WI38 (cell line): ENCODE results near the gene AURKB.
"Not testable (repeated sequence)": the region's sequence is repeated elsewhere in the genome, so short reads cannot be mapped to it uniquely, and the experiment has no call there.

ENCODE experiments used
- H3K4me3 ChIP-seq: 2 replicates; pipeline ENCODE4 v1.5.1; 2011; ENCODE audit warnings: low read depth, mild to moderate bottlenecking, control low read depth, low read length
- CTCF ChIP-seq: IDR thresholded peaks from 2 replicates; pipeline ENCODE4 v1.5.1; 2012; ENCODE audit warnings: low read depth, mild to moderate bottlenecking, control low read depth, low read length

AURKB gene

GRCh38 chr17:8185582-8186445 lies 24.6 kb downstream of the AURKB start:
- TF ChIP-seq CTCF: no peak
- H3K4me3 ChIP-seq: peak overlapping the region; percentile 82

- peak overlapping the region; percentile 69 for H3K4me3 ChIP-seq
- no peak for TF ChIP-seq CTCF
Measured at GRCh38 chr17:8176998-8177731, 33.2 kb downstream of the AURKB start.

GRCh38 chr17:8176197-8176940 lies 34.0 kb downstream of the AURKB start, which contains the start of gene TMEM107:
Gene TMEM107, minus strand, starts transcription at chr17:8176380. Its CDS starts 94 bp downstream, at chr17:8176286.
- H3K4me3 ChIP-seq: peak within 1 kb of the TSS; percentile 69
- TF ChIP-seq CTCF: no peak

- TF ChIP-seq CTCF: no peak
- H3K4me3 ChIP-seq: peak overlapping the region; percentile 69
Measured at GRCh38 chr17:8175795-8176196, 34.6 kb downstream of the AURKB start.

GRCh38 chr17:8173871-8174322 lies 36.5 kb downstream of the AURKB start:
- H3K4me3 ChIP-seq: peak overlapping the region; percentile 62
- no peak for TF ChIP-seq CTCF

GRCh38 chr17:8173056-8173870 lies 37.1 kb downstream of the AURKB start:
- H3K4me3 ChIP-seq: peak overlapping the region; percentile 62
- TF ChIP-seq CTCF: no peak

- H3K4me3 ChIP-seq: not testable (repeated sequence)
Measured at GRCh38 chr17:8170186-8170585, 40.2 kb downstream of the AURKB start.
